ENCODE data around the gene SKAP1.
"Not testable (repeated sequence)": the region's sequence is repeated elsewhere in the genome, so short reads cannot be mapped to it uniquely, and the experiment has no call there.

The SKAP1 gene

GRCh38 chr17:48240562-48241130 is 189.4 kb downstream of the SKAP1 start:
- DNase-seq, result no peak

GRCh38 chr17:48240122-48240521 is 189.9 kb downstream of the SKAP1 start:
- DNase-seq, result no peak

DNA sequence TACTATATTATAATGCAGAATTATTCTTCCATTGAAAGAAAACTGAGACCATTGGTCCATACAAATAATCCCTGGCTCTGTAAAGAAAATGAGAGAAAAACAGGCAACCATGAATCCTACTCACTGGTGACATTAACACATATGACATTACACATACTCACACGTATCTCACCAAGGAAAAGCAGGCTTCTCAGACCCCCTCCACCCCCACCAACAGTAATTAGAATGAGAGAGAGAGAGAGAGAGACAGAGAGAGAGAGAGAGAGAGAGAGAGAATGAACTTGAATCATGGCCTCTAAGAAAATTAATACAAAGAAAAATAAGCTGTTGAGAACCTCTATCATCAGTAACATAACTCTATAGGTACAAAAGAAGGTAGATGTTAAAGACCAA is 190.4 kb downstream of the SKAP1 start:
- no peak for DNase-seq

GRCh38 chr17:48238933-48239602 is 190.9 kb downstream of the SKAP1 start:
- DNase-seq, result no peak

- DNase-seq, result no peak
Observed at GRCh38 chr17:48237456-48237855, 192.6 kb downstream of the SKAP1 start.

GRCh38 chr17:48236681-48237134 is 193.3 kb downstream of the SKAP1 start:
- DNase-seq, result no peak

GRCh38 chr17:48234922-48235321 is 195.1 kb downstream of the SKAP1 start:
- no peak for DNase-seq

GRCh38 chr17:48231995-48232959 is 197.7 kb downstream of the SKAP1 start:
- peak; percentile 92 for DNase-seq

- DNase-seq, result no peak
Observed at GRCh38 chr17:48229936-48230335, 200.1 kb downstream of the SKAP1 start.

GRCh38 chr17:48228720-48229119 is 201.3 kb downstream of the SKAP1 start:
- no peak for DNase-seq

DNA sequence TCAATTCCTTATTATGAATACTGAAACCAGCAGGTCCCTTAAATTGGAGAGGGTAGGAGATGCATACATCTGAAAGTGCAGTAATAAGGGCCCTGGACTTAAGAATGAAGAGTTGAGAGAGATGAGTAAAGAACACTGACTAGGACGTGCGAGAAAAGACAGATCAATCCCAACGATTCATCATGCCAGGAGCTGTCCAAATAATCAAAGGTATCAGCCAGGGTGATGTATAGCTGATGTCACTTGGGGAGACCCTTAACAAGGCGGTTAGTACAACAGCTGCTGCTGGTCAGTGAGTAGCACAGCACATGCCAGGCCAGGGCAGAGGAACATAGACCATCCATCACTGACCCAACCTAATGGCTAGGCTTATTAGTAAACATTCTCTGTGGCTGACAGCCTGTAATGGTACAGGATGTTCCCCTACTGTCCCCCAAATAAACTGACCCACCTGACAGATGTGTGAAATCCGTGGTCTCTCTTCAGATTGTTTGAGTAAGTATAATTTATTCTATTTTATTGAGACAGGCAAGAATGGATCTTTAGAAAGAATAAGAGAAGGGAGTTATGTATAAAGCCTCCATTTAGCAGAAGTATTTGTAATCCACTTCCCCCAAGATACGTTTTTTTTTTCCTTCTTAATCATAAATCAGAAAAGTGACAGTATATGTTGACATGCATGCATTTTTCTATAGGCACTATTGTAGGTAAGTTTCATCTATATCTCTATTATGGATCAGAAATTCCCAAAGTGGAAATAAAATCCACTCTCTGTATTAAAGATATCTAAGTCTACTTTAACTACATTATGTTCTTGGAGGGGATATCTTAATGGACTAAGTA is 204.1 kb downstream of the SKAP1 start:
- no peak for DNase-seq

DNA sequence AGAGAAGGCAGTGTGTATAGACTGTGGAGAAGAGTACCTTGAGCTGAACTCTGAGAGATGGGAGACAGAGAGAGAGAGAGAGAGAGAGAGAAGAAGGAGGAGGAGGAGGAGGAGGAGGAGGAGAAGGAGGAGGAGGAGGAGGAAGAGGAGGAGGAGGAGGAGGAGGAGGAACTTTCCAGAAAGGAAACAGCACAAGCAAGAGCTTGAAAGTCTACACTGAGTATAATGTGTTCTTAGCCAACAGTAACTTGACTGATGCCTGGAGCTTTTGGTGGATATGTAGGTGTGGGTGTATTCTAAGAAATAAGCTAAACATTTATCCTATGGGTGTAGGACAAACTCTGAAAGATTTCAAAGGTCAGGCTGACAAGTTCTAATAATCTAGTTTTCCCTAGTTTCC is 206.1 kb downstream of the SKAP1 start:
- no peak for DNase-seq

- DNase-seq, result no peak
Observed at GRCh38 chr17:48219617-48220016, 210.4 kb downstream of the SKAP1 start.

- peak; percentile 74 for DNase-seq
Observed at GRCh38 chr17:48215583-48216139, 214.4 kb downstream of the SKAP1 start.

- peak; percentile 45 for DNase-seq
Observed at GRCh38 chr17:48213797-48214196, 216.2 kb downstream of the SKAP1 start.

GRCh38 chr17:48211787-48212186 is 218.2 kb downstream of the SKAP1 start:
- no peak for DNase-seq

DNA sequence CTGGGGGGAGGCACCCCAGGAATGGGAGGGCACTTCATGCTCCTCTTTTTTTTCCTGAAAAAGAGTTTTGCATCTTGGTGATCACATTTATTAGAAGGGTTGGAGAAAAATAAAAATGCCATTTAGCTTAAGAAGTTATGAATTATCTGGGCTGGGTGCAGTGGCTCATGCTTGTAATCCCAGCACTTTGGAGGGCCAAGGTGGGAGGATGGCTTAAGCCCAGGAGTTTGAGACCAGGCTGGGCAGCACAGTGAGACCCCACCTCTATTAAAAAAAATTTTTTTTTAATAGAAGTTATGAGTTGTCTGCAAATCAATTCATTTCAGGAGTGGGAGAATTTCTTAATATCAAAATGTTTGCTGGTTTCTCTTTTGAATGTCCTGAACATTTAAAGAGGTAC is 219.0 kb downstream of the SKAP1 start:
- no peak for DNase-seq

DNA sequence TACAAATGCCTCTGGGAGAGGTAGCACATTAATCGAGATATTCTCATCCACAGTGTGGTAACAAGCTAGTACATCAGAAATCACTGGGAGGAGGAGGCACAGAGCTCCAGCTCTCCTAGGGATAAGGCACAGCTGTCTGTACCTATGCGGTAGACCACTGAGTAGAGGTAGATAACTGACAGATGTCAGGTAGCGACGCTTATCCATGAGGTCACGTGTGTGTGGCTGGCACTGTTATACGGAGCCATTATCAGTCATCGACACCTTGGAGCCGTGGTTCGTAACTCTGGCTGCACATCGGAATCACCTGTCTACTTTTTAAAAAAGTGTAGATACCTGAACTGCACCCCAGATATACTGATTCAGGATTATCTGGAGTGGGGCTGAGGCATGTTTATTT is 220.0 kb downstream of the SKAP1 start:
- DNase-seq, result no peak

DNA sequence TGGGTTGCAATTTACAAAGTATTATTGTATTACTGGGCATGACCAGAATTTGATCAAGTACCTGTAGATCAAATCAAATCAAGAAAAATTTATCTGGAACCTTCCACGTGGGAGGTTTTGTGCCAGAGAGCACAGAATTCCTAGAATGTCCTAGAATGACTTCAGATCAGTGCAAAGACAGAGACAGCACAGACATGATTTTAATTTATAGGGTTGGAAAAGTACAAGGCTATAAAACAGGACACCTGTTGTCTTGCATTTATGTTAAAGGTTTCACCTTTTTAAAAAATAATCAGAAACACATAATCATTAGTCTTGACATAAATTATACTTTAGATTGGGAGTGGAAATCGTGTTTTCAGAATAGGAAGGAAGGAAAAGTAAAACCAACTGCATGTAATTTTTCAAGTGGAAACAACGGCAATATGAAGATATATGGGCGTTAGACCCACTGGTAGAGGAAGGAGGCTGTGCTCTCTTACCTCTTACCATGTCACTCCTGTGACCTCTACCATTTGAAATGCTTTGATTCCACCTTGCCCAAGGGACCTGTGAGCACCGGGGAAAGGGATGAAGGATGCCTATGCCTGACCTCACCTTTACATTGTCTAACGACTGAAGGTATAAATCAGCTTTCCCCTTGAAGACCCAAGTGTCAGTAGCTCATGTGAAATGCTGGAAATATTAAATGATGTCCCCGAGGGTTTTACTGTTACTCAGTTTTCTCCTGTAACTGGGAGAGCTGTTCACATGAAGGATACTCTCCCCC is 222.1 kb downstream of the SKAP1 start:
- no peak for DNase-seq

- not testable (repeated sequence) for DNase-seq
Observed at GRCh38 chr17:48207036-48207435, 223.0 kb downstream of the SKAP1 start.

- DNase-seq, result no peak
Observed at GRCh38 chr17:48202959-48203358, 227.1 kb downstream of the SKAP1 start.

Measured in NCI-H2081 treated with DMSO at 0.1 percent for 48 hours (cell line).